Measurements from ENCODE around the gene RIN1. TPM values are rescaled to one million over a fixed set of nuclear protein-coding genes. Genes with fewer than 3 reads are reported as not detected.

The RIN1 gene
- total RNA-seq, 2 donors from 2014 or later, result 0.99 to 11.4 TPM

- no peak for TF ChIP-seq CTCF (IDR thresholded peaks at IDR 0.05)
- TF ChIP-seq POLR2A (IDR thresholded peaks at IDR 0.05), result no peak
- H3K36me3 ChIP-seq (replicated peaks in 1 of 2; ENCODE audit: insufficient read depth in 1 of 2, low read depth in 2 of 2), result no peaks in the 10 kb centered on the region
- H3K9me3 ChIP-seq, result no peaks in the 10 kb centered on the region
- intact Hi-C loops (cut with DNase I), result no loop called here
- H3K4me3 ChIP-seq, result no peak overlapping the region
- 52 to 62% methylated on average over 9 to 21 of the region's 21 CpGs for whole genome bisulfite sequencing, 2 donors
- DNase-seq (no peak), ATAC-seq (no peak)
- H3K4me1 ChIP-seq, result peaks cover 11% of the 10 kb centered on the region
- H3K27ac ChIP-seq, result peak overlapping the region in 1 of 4 donors; percentile 43
- H3K27me3 ChIP-seq, result no peaks in the 10 kb centered on the region
These were observed 9.7 kb downstream of the RIN1 start for GRCh38 chr11:66326261-66327111.

- H3K9me3 ChIP-seq, result no peaks in the 10 kb centered on the region
- H3K4me3 ChIP-seq, result no peak overlapping the region
- H3K27me3 ChIP-seq, result no peaks in the 10 kb centered on the region
- peaks cover 11% of the 10 kb centered on the region for H3K4me1 ChIP-seq
- DNase-seq (no peak), ATAC-seq (no peak)
- peak overlapping the region in 1 of 4 donors; percentile 43 for H3K27ac ChIP-seq
- 71 to 79% methylated on average over 7 of the region's 8 CpGs for WGBS, 2 donors
- intact Hi-C loops (cut with DNase I), result no loop called here
- TF ChIP-seq CTCF (IDR thresholded peaks at IDR 0.05) (no peak), POLR2A (IDR thresholded peaks at IDR 0.05) (no peak)
- no peaks in the 10 kb centered on the region for H3K36me3 ChIP-seq (replicated peaks in 1 of 2; ENCODE audit: insufficient read depth in 1 of 2, low read depth in 2 of 2)
These were observed 11.0 kb downstream of the RIN1 start for GRCh38 chr11:66325263-66325671.

- H3K36me3 ChIP-seq (replicated peaks in 1 of 2; ENCODE audit: insufficient read depth in 1 of 2, low read depth in 2 of 2), result no peaks in the 10 kb centered on the region
- H3K9me3 ChIP-seq, result no peaks in the 10 kb centered on the region
- no peak overlapping the region for H3K4me3 ChIP-seq
- WGBS, 2 donors, result 59 to 67% methylated on average over 9 to 10 of the region's 10 CpGs
- DNase-seq (no peak), ATAC-seq (no peak)
- no peak overlapping the region for H3K27ac ChIP-seq
- intact Hi-C loops (cut with DNase I), result no loop called here
- no peak for TF ChIP-seq POLR2A (IDR thresholded peaks at IDR 0.05)
- TF ChIP-seq CTCF (IDR thresholded peaks at IDR 0.05), result no peak
- H3K27me3 ChIP-seq, result no peaks in the 10 kb centered on the region
- peaks cover 11% of the 10 kb centered on the region for H3K4me1 ChIP-seq
These were observed 11.6 kb downstream of the RIN1 start for GRCh38 chr11:66324664-66325063.

- Histone ChIP-seq H3K4me1 (peaks cover 8% of the 10 kb centered on the region), H3K36me3 (replicated peaks in 1 of 2; ENCODE audit: insufficient read depth in 1 of 2, low read depth in 2 of 2) (no peaks in the 10 kb centered on the region), H3K4me3 (no peak overlapping the region), H3K27me3 (no peaks in the 10 kb centered on the region), H3K27ac (no peak overlapping the region), H3K9me3 (no peaks in the 10 kb centered on the region)
- DNase-seq (no peak), ATAC-seq (no peak)
- TF ChIP-seq CTCF (IDR thresholded peaks at IDR 0.05) (no peak), POLR2A (IDR thresholded peaks at IDR 0.05) (no peak)
- WGBS, 2 donors, result 95 to 100% methylated on average over 1 of the region's 1 CpG
- intact Hi-C loops (cut with DNase I), result no loop called here
These were observed 12.6 kb downstream of the RIN1 start for GRCh38 chr11:66323684-66324083.
